ENCODE results near the gene TMEM52. TPM values are rescaled to one million over a fixed set of nuclear protein-coding genes. Genes with fewer than 3 reads are reported as not detected.

The TMEM52 gene
- total RNA-seq, 1 donor from 2014 or later, result 1.5 TPM

- no peak for DNase-seq (ENCODE audit: low spot score)
Measured at GRCh38 chr1:1876335-1876930, 42.6 kb downstream of the TMEM52 start.

GRCh38 chr1:1875932-1876331, 43.1 kb downstream of the TMEM52 start:
- DNase-seq (ENCODE audit: low spot score), result no peak

GRCh38 chr1:1874901-1875300, 44.2 kb downstream of the TMEM52 start:
- no peak for DNase-seq (ENCODE audit: low spot score)

DNA sequence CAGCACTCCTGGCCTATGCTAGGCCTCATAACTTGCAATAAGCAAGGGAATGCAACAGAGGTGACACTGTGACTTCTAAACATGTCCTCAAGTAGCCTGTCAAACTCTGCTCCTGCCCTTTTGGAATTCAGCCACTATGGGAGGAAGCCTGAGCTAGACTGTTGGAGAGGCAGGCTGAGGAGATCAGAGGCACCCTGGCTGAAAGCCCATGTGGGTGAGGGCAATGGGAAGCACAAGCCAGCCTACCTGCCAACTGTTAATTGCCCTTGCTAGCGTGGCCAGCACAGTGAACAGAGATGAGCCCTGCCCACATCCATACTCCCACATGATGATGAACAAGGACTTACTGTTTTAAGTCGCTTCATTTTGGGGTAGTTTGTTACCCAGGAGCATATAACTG, 45.9 kb downstream of the TMEM52 start:
- DNase-seq (ENCODE audit: low spot score), result no peak

- DNase-seq (ENCODE audit: low spot score), result no peak
Measured at GRCh38 chr1:1872329-1872994, 46.6 kb downstream of the TMEM52 start.

DNA sequence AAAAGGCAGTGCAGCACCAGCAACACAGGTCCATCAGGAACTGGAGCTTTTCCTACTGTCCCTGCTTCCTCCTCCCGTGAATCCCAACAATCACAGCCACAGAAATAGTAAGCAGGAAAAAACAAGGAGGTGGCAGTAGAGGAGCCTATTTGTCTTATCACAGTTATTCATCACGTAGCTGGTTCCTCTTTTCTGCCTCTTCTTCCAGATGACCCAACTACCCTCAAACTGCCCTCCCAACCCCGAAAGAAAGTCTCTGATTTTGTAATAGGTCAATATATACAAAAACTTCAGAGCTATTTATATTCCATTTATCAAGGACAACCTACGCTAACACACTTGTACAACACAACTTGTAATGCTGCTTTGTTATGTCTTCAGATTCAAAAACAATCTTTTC, 49.6 kb downstream of the TMEM52 start:
- no peak for DNase-seq (ENCODE audit: low spot score)

Other genes with a start within 250 kb of the TMEM52 start
- gene SLC35E2B, start 226.5 kb downstream of the TMEM52 start, total RNA-seq, result 27.7 TPM
- gene CDK11A, start 194.9 kb downstream of the TMEM52 start, total RNA-seq, result 45.5 TPM
- gene NADK, start 140.8 kb downstream of the TMEM52 start, total RNA-seq, result 165 TPM
- 318 TPM for gene GNB1, start 28.2 kb downstream of the TMEM52 start, total RNA-seq
- 0.26 TPM for gene CALML6, start 4.0 kb downstream of the TMEM52 start, total RNA-seq
- gene CFAP74, start 84.5 kb upstream of the TMEM52 start, total RNA-seq, result not detected
- gene GABRD, start 100.1 kb upstream of the TMEM52 start, total RNA-seq, result not detected
- 1.4 TPM for gene PRKCZ, start 131.1 kb upstream of the TMEM52 start, total RNA-seq

Measured in mesenteric fat pad (tissue), 1 donor.